GM21717 (cell line): Measurements from ENCODE around the gene SCAF8.
"Not testable (repeated sequence)": the region's sequence is repeated elsewhere in the genome, so short reads cannot be mapped to it uniquely, and the experiment has no call there.

ENCODE experiments used
- ATAC-seq: cut with Tn5 transposase; IDR thresholded peaks from one replicate; pipeline ENCODE4 v1.9.1; 2021; ENCODE audit warnings: mild to moderate bottlenecking, moderate library complexity; ENCODE audit not compliant: unreplicated experiment

The SCAF8 gene, protein sequence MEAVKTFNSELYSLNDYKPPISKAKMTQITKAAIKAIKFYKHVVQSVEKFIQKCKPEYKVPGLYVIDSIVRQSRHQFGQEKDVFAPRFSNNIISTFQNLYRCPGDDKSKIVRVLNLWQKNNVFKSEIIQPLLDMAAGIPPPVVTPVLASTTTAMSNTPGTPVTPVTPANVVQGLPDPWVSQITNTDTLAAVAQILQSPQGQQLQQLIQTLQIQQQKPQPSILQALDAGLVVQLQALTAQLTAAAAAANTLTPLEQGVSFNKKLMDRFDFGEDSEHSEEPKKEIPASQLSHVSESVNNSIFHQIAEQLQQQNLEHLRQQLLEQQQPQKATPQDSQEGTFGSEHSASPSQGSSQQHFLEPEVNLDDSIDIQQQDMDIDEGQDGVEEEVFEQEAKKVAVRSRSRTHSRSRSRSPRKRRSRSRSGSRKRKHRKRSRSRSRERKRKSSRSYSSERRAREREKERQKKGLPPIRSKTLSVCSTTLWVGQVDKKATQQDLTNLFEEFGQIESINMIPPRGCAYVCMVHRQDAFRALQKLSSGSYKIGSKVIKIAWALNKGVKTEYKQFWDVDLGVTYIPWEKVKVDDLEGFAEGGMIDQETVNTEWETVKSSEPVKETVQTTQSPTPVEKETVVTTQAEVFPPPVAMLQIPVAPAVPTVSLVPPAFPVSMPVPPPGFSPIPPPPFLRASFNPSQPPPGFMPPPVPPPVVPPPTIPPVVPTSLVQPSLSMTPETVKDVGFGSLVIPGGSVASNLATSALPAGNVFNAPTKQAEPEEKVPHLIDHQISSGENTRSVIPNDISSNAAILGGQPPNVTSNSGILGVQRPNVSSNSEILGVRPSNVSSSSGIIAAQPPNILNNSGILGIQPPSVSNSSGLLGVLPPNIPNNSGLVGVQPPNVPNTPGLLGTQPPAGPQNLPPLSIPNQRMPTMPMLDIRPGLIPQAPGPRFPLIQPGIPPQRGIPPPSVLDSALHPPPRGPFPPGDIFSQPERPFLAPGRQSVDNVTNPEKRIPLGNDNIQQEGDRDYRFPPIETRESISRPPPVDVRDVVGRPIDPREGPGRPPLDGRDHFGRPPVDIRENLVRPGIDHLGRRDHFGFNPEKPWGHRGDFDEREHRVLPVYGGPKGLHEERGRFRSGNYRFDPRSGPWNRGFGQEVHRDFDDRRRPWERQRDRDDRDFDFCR (N-terminal part only)

DNA sequence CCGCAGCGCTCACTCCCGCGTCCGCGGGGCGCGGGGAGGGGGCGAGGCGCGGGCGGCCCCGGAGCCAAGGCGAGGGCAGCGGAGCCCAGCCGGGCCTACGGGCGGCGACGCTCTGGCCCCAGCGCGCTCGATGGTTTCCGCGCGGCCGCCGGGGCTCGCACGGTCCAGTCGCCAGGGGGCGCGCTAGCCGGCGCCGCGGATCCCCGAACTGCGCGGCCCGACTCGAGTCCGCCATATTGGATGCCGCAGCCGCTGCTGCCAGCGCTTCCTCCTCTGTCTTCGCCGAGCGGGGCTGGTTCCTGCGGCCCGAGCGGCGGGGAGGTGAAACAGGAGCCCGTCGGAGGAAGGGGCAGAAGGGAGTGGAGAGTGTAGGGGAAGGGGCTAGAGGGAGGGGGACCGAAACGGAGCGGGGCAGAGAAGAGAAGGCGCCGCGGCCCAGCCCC, at the start of gene SCAF8:
SCAF8 (plus strand) TSS at position 234 of the 443 bp plus-strand sequence. CDS start 485 bp downstream, outside the sequence.
- peak; percentile 86 for ATAC-seq

DNA sequence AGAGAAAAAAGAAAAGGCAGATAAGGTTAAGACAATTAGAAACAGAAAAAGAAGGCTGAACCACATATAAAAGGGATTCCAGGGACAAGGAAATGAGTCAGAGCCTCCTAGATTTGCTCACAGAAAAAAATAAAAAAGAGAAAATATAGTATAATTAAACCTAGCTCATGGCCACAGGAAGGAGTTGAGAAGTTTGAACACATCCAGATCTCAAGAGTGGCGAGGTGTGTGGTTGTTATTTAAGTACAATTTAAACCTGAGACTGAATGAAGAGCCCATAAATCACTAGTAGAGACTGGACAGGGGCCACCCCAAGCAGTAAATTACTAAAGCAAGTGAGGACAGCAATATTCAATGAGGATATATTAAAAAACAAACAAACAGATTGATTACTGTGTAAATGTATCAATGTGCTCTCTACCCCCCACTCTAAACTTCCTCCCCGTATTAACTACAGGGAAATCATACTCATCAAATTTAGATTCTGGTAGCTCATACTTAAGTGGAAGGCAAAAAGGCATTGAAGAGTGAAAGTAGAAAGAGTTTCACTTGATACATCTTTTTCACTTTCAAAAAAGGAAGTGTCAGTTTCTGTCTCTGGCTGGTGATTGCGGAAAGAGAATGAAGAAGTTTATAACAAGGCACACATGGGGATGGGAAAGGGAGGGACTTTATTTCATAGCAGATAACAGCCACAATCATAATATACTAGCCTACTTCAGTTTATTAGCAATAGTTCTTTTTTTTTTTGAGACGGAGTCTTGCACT, 49.3 kb upstream of the SCAF8 start:
- ATAC-seq: peak; percentile 90

DNA sequence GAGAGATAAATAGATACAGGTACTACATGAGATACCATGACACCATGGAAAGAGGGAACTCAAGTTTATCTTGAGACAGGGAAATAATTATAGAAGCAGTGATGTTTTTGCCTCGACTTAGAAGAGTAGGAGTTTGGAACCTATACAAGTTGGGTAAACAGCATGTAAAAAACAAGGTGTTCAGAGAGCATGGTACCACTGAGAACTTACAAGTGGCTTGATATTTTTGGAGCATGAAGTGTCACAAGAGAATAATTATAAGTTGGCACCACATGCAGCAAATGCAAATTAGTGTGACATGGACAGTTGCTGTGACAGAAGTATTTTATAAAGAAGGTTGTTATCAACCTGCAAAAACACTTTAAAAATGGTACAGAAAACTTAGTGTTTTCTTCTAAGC, 47.1 kb upstream of the SCAF8 start:
- no peak for ATAC-seq

DNA sequence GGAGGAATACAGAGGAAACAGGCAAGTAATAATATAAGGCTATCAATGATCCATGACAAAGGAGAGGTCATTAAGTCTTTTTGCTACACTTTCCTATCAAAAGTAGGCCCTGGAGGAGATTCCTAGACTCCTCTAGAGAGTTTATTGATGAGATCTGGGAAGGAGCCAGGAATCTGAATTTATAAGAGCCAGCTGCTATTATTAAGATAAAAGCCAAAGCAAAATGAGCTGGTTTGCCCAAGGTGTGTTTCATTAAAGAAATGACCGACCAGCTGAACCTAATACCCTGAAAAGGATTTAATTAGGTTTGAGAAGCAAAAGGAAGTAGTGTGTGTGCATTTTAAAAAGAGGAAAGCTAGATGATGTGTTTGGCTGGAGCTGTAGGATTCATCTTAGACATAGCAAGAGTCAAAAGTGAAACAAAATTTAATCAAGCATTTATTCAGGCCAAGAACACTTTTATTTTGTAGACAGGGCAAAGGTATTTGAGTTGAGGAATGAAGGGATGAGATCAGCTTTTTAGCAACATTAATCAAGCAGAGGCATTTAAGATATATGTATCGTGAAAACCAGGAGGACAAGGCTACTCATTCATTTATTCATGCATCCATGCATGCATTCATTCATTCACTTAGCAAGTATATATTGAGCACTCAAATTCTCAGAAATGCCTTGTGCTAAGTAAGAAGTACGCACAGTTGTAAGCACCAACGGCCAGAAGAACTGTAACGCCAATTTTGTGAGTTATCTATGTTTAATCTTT, 43.5 kb upstream of the SCAF8 start:
- ATAC-seq: no peak

DNA sequence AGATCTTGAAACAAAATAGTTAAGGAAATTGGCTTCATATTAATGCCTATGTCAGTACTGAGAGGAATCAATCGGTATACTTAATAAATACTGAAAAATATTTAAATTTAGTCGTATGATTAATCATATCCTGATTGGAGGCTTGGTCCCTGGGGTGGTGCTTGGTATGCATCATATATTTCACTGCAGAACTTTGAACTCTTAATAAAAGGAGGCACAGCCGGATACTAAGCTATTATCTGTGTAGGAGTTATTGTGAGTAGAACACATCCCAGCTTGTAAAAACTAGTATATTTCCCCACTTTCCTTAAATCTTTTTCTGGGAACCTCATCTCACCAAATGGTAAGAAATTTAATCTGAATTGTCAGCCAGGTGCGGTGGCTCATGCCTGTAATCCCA, 42.4 kb upstream of the SCAF8 start:
- no peak for ATAC-seq

DNA sequence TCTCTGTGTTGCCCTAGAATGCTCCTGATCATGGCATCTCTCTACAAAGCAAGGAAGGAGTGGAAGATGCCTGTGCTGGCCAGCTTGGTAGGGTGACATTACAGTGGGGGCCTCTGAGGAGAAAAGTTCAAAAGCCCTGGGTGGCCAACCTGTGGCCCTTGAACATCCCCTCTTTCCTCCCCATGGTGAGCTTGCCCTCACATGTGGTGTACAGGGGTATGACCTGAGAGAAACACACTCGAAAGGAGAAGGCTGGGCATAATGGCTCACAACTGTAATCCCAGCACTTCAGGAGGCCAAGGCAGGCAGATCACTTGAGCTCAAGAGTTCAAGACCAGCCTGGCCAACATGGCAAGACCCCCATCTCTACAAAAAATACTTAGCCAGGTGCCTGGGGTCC, 36.6 kb upstream of the SCAF8 start:
- ATAC-seq: no peak

DNA sequence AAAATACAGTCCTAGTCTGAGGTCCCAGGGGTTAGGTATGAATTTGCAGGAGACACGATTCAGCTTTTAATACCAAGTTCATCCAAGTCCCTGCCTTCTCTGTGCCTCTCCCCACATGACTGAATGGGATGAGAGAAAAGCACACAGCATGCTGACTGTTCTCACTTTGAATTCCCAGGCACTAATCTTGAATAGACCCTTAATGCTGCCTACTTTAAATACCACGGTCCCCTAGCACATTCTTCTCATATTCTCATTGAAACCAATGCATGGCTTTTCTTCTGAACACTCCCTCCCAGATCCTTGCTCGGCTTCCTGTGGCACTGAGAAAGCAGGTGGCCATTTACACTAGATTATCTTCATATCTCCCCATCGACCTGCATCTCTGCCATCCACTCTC, 30.1 kb upstream of the SCAF8 start:
- ATAC-seq: no peak

DNA sequence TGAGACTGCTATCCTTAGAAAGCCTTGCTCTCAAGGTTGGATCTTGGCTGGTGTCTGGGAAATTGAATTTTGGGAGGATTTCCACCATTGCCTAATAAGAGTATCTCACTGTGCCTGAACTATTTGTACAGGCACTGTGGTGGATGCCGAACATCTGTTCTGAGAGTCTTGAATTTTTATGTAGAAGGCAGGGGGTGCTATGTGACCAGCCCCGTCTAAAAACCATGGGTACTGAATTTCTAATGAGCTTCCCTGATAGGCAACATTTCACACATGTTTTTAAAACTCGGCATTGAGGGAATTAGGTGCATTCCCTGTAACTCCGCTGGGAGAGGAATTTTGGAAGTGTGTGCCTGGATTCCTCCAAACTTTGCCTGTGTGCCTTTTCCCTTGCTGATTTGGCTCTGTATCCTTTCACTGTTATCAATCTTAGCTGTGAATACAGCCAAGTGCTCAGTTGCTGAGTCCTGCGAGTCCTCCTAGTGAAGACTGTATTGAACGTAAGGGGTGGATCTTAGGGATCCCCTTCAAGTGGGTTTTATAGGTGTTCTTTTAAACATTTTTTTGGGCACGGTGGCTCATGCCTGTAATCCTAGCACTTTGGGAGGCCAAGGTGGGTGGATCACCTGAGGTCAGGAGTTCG, 27.6 kb upstream of the SCAF8 start:
- no peak for ATAC-seq

DNA sequence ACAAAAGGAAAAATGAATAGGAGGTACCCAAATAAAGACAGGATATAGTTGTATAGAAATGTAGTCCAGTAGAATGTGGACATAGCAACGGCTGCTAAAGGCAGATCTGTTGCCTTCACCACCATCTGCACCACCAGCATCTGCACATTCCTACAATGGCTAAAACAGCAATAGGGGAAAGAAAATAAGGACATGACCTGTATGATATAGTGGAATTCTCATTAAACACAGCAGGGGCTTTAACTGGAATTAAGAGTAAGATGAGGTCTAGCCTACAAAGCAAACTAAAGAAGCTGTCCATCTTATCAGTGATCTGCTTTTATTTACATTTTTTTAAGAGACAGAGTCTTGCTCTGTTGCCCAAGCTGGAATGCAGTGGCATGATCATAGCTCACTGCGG, 26.8 kb upstream of the SCAF8 start:
- ATAC-seq: no peak

DNA sequence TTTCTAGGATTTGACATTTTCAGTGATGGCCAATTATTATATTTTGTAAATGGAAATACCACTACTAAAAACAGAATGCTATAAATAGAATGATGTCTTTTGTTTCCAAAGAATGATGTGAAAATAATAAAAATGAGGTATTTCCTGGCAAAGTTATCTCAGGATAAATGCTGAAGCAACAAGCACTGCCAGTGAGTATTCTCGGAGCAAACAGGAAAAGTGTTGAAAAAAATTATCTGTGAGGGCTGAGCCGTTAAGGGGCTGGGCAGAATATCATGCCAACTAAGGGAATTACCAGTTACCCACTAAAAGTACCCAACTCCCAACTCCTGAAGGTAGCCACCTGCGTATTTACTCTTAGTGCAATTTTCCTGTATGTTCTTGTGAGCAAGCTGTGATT, 23.6 kb upstream of the SCAF8 start:
- ATAC-seq: no peak

DNA sequence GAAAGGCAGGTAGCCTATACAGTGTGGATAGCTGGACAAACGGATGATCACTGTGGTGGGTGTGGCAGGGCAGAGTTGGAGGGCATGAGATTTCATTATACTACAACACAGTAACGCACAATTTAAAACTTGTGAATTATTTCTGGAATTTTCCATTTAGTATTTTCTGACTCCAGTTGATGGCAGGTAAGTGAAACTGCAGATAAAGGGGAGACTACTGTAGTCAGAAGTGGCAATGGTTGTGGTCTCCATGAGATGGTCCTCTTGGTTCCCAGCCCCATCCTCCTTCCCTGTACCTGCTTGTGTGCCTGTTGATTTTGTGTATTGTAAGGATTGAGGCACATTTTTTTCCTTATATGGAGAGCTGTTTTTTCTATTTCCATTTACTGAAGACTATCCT, 22.5 kb upstream of the SCAF8 start:
- ATAC-seq: no peak

DNA sequence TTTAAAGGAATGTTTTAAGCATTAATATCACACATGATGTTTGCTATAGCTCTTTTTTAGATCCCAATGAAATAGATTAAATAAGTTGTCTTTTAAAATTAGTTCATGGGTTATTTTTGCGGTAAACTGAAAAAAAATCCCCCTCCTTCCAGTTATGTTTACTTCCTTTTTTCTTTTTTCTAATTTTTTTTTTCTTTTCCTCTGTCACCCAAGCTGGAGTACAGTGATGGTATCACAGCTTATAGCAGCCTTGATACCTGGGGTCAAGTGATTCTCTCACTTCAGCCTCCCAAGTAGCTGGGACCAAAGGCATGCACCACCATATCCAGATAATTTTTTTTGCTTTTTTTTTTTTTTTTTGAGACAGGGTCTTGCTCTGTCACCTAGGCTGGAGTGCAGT, 17.8 kb upstream of the SCAF8 start:
- ATAC-seq: no peak

DNA sequence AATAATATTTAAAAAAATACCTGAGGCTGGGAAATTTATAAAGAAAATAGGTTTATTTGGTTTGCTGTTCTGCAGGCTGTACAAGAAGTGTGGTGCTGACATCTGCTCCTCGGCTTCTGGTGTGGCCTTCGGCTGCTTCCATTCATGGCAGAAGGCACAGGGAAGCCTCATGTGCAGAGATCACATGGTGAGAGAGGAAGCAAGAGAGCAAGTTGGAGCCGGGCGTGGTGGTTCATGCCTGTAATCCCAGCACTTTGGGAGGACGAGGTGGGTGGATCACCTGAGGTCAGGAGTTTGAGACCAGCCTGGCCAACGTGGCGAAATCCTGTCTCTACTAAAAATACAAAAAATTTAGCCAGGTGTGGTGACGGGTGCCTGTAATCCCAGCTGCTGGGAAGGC, 16.9 kb upstream of the SCAF8 start:
- ATAC-seq: not testable (repeated sequence)

DNA sequence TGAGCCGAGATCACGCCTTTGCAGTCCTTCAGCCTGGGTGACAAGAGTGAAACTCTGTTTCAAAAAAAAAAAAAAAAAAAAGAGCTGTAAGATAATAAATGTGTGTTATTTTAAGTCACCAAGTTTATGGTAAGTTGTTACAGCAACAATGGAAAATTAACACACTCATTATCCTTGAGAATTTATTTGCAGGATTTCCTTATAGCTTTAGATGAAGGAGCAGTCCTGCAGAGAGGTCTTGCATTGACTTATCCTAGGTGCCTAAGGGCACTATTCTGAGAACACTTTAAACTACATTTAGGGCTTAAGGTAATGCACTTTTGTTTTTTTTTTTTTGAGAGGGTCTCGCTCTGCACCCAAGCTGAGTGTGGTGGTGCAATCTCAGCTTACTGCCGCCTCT, 13.8 kb upstream of the SCAF8 start:
- ATAC-seq: no peak

DNA sequence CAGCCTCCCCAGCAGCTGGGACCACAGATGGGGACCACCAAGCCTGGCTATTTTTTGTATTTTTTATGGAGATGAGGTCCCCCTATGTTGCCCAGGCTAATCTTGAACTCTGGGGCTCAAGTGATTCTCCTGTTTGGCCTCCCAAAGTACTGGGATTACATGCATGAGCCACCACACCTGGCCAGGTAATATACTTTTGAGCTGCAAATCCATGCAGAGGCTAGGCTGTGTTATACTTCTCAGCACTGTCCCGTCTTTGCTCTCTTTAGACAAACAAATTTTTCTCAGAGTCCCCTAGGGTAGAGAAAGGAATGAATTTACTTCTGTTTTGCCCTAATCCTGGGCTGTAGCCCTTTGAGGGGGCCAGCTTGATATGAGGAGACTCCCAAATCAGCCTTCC, 13.4 kb upstream of the SCAF8 start:
- ATAC-seq: no peak

DNA sequence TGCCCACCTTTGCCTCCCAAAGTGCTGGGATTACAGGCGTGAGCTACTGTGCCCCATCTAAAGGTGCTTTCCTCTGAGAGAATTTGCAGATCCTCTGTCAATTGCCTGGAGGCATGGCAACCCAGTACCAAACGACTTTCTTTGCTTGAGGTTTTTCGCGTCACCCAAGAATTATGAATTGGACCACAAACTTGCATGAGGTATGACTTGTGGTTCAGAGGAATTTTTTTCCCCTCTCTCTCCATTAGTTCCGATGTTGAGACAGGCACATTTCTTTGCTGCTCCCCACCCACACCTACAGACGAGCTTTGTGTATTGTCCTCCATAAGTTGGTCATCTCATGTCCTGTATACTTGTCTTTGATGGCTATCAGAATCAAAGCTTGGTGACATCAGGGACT, 11.8 kb upstream of the SCAF8 start:
- no peak for ATAC-seq

DNA sequence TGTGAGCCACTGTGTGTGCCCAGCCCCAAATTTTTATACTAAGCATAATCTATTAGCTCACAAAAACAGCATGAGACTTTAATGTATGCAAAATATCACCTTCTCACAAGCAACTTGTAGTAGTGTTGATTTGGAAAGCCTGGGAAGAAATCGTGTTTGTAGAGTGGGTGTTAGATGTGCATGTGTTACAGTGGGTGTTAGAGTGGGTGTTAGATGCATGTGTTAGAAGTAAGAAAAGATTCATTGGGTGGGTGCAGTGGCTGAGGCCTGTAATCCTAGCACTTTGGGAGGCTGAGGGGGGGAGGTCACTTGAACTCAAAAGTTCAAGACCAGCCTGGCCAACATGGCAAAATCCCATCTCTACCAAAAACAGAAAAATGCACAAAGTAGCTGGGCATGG, 6.3 kb upstream of the SCAF8 start:
- ATAC-seq: no peak

DNA sequence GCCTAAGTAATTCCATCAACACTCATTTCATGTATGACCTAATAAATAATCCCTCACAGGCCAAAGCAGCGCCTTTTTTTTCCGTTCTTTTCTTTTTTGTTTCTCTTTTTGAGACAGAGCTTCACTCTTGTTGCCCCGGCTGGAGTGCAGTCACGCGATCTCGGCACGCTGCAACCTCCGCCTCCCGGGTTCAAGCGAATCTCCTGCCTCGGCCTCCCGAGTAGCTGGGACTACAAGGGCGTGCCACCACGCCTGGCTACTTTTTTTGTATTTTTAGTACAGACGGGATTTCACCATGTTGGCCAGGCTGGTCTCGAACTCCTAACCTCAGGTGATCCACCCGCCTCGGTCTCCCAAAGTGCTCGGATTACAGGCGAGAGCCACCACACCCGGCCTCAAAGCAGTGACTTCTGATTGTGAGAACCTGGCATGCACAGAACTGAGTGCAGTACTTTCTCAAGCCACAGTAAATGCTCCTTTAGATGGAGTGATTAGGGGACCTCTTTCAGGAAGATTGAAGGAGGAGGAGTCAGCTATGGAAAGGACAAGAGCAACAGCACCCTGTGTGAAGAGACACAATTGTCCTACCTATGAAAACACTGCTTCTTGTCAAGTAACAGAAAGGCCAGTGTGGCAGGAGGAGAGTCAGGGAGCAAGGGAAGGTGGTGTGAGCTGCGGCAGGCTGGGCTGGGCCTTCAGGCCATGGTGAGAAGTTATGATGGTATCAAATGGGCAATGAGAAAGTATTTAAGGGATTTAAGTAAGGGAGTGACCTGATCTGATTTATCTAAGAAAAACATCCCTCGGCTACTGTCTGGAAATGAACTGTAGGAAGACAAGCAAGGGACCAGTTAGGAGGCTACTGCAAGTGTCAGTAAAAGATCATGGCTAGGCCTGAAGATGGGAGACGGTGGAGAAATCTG, 1.7 kb upstream of the SCAF8 start:
- no peak for ATAC-seq
